GM12878 (cell line): ENCODE results near the gene POM121L12. TPM values are rescaled to one million over a fixed set of nuclear protein-coding genes. Genes with fewer than 3 reads are reported as not detected.

Source experiments
- ATAC-seq: fragments of 200-7000 bp; cut with Tn5 transposase; 3 replicates; pipeline ENCODE4 v1.9.1; 2020; ENCODE audit warnings: mild to moderate bottlenecking, moderate library complexity
- Bru-seq: library from RNA; stranded (reverse); fragments of 400-500 nt; gene quantifications from one replicate; lab custom pipeline; 2021; lab: Mats Ljungman, UMichigan
- BruChase-seq, 2 experiments: library from RNA; stranded (reverse); fragments of 400-500 nt; gene quantifications; one replicate each; lab custom pipeline; 2021; lab: Mats Ljungman, UMichigan
- BruUV-seq: library from RNA; stranded (reverse); fragments of 400-500 nt; replicated peaks from 2 replicates; lab custom pipeline; 2021; lab: Mats Ljungman, UMichigan
- CTCF ChIA-PET: fragments of 300-600 bp; sonication (Branson Sonifier 250); formaldehyde crosslinking; extraction: SDS; loops from one replicate; lab custom pipeline; 2021; ENCODE audit warnings: inconsistent platforms; lab: Yijun Ruan, JAX
- POLR2A ChIA-PET: fragments of 350-600 bp; formaldehyde crosslinking; extraction: SDS; loops from one replicate; lab custom pipeline; 2021; ENCODE audit warnings: inconsistent platforms; lab: Charles Lee
- RAD21 ChIA-PET: fragments of 300-600 bp; sonication (Branson Sonifier 250); formaldehyde crosslinking; loops from one replicate; lab custom pipeline; 2023; ENCODE audit warnings: antibody characterized with exemption; ENCODE audit not compliant: unreplicated experiment; lab: Charles Lee
- SMC1A ChIA-PET: fragments of 300-600 bp; sonication (Branson Sonifier 250); formaldehyde crosslinking; loops from one replicate; lab custom pipeline; 2023; ENCODE audit not compliant: unreplicated experiment, uncharacterized antibody; lab: Charles Lee
- DNase-seq: peaks from one replicate; pipeline ENCODE4 v3.0.0-alpha.2; 2011; ENCODE audit warnings: low read depth, low spot score
- FAIRE-seq: peaks from 3 replicates; lab custom pipeline; 2011; peaks lifted over from hg19 to GRCh38; lab: Jason Lieb, UNC
- H2AFZ ChIP-seq: 2 replicates; pipeline ENCODE4 v1.6.0; 2011; ENCODE audit warnings: low read depth, low read length, control low read depth; ENCODE audit not compliant: control insufficient read depth
- H3K27ac ChIP-seq: 2 replicates; pipeline ENCODE4 v1.5.1; 2011; ENCODE audit warnings: control low read depth; ENCODE audit not compliant: control insufficient read depth, insufficient read depth
- H3K27me3 ChIP-seq, 2 experiments: replicated peaks in 1 of 2; 2 replicates each; pipeline versions ENCODE4 v1.6.0 to v1.6.1; 2011; ENCODE audit warnings: low read length in 1 of 2; ENCODE audit not compliant: control insufficient read depth in 2 of 2, insufficient read depth in 2 of 2
- H3K36me3 ChIP-seq, 2 experiments: 2 replicates each; pipeline ENCODE4 v1.5.1; 2011; ENCODE audit warnings: low read length in 1 of 2; ENCODE audit not compliant: control insufficient read depth in 2 of 2, insufficient read depth in 2 of 2
- H3K4me1 ChIP-seq: 2 replicates; pipeline ENCODE4 v1.6.1; 2011; ENCODE audit warnings: mild to moderate bottlenecking, low read length, moderate library complexity, mixed read lengths; ENCODE audit not compliant: control insufficient read depth, insufficient read depth
- H3K4me2 ChIP-seq: 2 replicates; pipeline ENCODE4 v1.6.0; 2011; ENCODE audit warnings: control low read depth; ENCODE audit not compliant: control insufficient read depth, insufficient read depth
- H3K4me3 ChIP-seq: fragments of 200-600 bp; sonication (generic); 2 replicates; pipeline ENCODE4 v1.5.1; 2016
- H3K79me2 ChIP-seq: 2 replicates; pipeline ENCODE4 v1.6.0; 2011; ENCODE audit warnings: low read length; ENCODE audit not compliant: control insufficient read depth, insufficient read depth
- H3K9ac ChIP-seq: 2 replicates; pipeline ENCODE4 v1.8.0; 2011; ENCODE audit warnings: low read length, control low read depth, mixed read lengths; ENCODE audit not compliant: control insufficient read depth, insufficient read depth
- H3K9me3 ChIP-seq: replicated peaks from 3 replicates; pipeline ENCODE4 v1.5.1; 2011; ENCODE audit warnings: mild to moderate bottlenecking, low read length; ENCODE audit not compliant: control insufficient read depth, insufficient read depth
- H4K20me1 ChIP-seq: 2 replicates; pipeline ENCODE4 v1.6.0; 2011; ENCODE audit not compliant: control insufficient read depth, insufficient read depth
- ESRRA ChIP-seq: IDR thresholded peaks from 2 replicates; pipeline ENCODE4 v1.6.1; 2012; ENCODE audit warnings: mild to moderate bottlenecking, low read length, improper control_type of control experiment
- KDM1A ChIP-seq: fragments of 200-600 bp; sonication (generic); IDR thresholded peaks from 2 replicates; pipeline ENCODE4 v1.6.1; 2016; ENCODE audit warnings: borderline replicate concordance
- NR2C1 ChIP-seq: fragments of 450-650 bp; IDR thresholded peaks from 2 replicates; pipeline ENCODE4 v1.6.1; 2017; ENCODE audit warnings: antibody characterized with exemption, mild to moderate bottlenecking, moderate library complexity
- NR2F1 ChIP-seq: fragments of 450-650 bp; conservative IDR thresholded peaks from 2 replicates; pipeline ENCODE4 v1.6.1; 2017; ENCODE audit warnings: mild to moderate bottlenecking
- SIX5 ChIP-seq: IDR thresholded peaks from 2 replicates; pipeline ENCODE4 v1.6.1; 2011; ENCODE audit warnings: mild to moderate bottlenecking, low read depth, low read length, moderate library complexity; ENCODE audit not compliant: severe bottlenecking
- WRNIP1 ChIP-seq: IDR thresholded peaks from 2 replicates; pipeline ENCODE4 v1.6.1; 2011; ENCODE audit warnings: low read depth, low read length, improper control_type of control experiment, borderline replicate concordance
- YY1 ChIP-seq: IDR thresholded peaks from 2 replicates; pipeline ENCODE4 v1.6.1; 2011; ENCODE audit warnings: low read depth, mild to moderate bottlenecking, low read length
- WGBS: methylation state at CpG from one replicate; pipeline ENCODE4 v1.1.6; 2016; ENCODE audit warnings: low lambda C conversion rate; ENCODE audit not compliant: insufficient replicate concordance, insufficient coverage; ENCODE audit errors: missing lambda C conversion rate; 5-methylcytosine and 5-hydroxymethylcytosine counted together
- in situ Hi-C: fragments of 300-500 bp; cut with MboI; formaldehyde crosslinking; loops from 9 replicates; pipeline ENCODE4 v1.14.3; 2018; ENCODE audit warnings: mixed read lengths
- intact Hi-C: fragments of 100-400 bp; cut with micrococcal nuclease; formaldehyde crosslinking; loops from one replicate; pipeline ENCODE4 v1.14.2; 2022; ENCODE audit not compliant: unreplicated experiment
- long read RNA-seq, 2 experiments: library from polyadenylated mRNA; unstranded; transcript quantifications; one replicate each; pipeline ENCODE4 v2.0.0, GENCODE V29; 2019 to 2020
- polyA minus RNA-seq, 3 experiments: library from RNA; depleted of rRNA, polyadenylated mRNA; stranded (reverse); fragments of >200 nt; gene quantifications; 2 replicates each; pipeline ENCODE4 v1.2.3, GENCODE V29; 2011
- polyA plus RNA-seq, 11 experiments: library from polyadenylated mRNA; depleted of rRNA in 4 of 11; unstranded in 6 of 11; stranded (reverse) in 5 of 11; fragments of >200 nt; fragmentation: Nextera tagmentation in 4 of 11; fragmentation: Illumina TruSeq in 1 of 11; extraction: Ambion mirVana in 4 of 11; extraction: Trizol in 1 of 11; gene quantifications; 1 replicate in 1 of 11; 2 replicates in 10 of 11; pipeline versions ENCODE4 v1.2.1 to v1.2.3, GENCODE V29; 2011 to 2016; ENCODE audit warnings: inconsistent platforms in 2 of 11, missing spikeins in 2 of 11, low read depth in 1 of 11
- total RNA-seq, 4 experiments: library from RNA; depleted of rRNA in 3 of 4; stranded (reverse); fragments of >200 nt in 3 of 4; fragmentation: Illumina TruSeq in 1 of 4; extraction: Trizol in 1 of 4; gene quantifications; 2 replicates each; pipeline versions ENCODE4 v1.2.1 to v1.2.3, GENCODE V29; 2013 to 2021
- TF ChIP-seq, protein P1 (sequence below): fragments of 450-650 bp; IDR thresholded peaks from 2 replicates; pipeline ENCODE4 v1.6.1; 2016; ENCODE audit warnings: mild to moderate bottlenecking, moderate library complexity, borderline replicate concordance

The POM121L12 gene
- total RNA-seq (2013; cell fraction: nucleolus; rRNA removed), result not detected in 2 replicates
- total RNA-seq (2014; rRNA removed), result not detected in 2 replicates
- not detected in 2 replicates for total RNA-seq (2014; rRNA removed; fragmentation: Illumina TruSeq; extraction: Trizol)
- total RNA-seq (2021), result not detected in 2 replicates
- polyA plus RNA-seq (2011; ENCODE audit: low read depth), result not detected
- polyA plus RNA-seq (2011; rRNA removed), result not detected in 2 replicates
- polyA plus RNA-seq (2011; cell fraction: cytosol; rRNA removed), result not detected in 2 replicates
- polyA plus RNA-seq (2011; cell fraction: nucleus; rRNA removed), result not detected in 2 replicates
- not detected in 2 replicates for polyA plus RNA-seq (2012)
- polyA plus RNA-seq (2014; fragmentation: Illumina TruSeq; extraction: Trizol), result not detected in 2 replicates
- polyA plus RNA-seq (2014; fragmentation: Nextera tagmentation; extraction: Ambion mirVana), result not detected
- not detected in 2 replicates for polyA plus RNA-seq (2014; rRNA removed)
- not detected for polyA plus RNA-seq (2016; fragmentation: Nextera tagmentation; extraction: Ambion mirVana)
- not detected in 2 replicates for polyA minus RNA-seq (2011; rRNA and poly(A)+ RNA removed)
- polyA minus RNA-seq (2011; cell fraction: cytosol; rRNA and poly(A)+ RNA removed), result not detected in 2 replicates
- polyA minus RNA-seq (2011; cell fraction: nucleus; rRNA and poly(A)+ RNA removed), result not detected in 2 replicates
- not detected for Bru-seq, nascent RNA
- not detected for BruChase-seq, experiment 1, labeled RNA remaining after a 6-hour chase
- BruChase-seq, experiment 2, labeled RNA remaining after a 2-hour chase, result not detected
- long read RNA-seq, experiment 1, result 0 reads
- long read RNA-seq, experiment 2, result 0 reads

DNA sequence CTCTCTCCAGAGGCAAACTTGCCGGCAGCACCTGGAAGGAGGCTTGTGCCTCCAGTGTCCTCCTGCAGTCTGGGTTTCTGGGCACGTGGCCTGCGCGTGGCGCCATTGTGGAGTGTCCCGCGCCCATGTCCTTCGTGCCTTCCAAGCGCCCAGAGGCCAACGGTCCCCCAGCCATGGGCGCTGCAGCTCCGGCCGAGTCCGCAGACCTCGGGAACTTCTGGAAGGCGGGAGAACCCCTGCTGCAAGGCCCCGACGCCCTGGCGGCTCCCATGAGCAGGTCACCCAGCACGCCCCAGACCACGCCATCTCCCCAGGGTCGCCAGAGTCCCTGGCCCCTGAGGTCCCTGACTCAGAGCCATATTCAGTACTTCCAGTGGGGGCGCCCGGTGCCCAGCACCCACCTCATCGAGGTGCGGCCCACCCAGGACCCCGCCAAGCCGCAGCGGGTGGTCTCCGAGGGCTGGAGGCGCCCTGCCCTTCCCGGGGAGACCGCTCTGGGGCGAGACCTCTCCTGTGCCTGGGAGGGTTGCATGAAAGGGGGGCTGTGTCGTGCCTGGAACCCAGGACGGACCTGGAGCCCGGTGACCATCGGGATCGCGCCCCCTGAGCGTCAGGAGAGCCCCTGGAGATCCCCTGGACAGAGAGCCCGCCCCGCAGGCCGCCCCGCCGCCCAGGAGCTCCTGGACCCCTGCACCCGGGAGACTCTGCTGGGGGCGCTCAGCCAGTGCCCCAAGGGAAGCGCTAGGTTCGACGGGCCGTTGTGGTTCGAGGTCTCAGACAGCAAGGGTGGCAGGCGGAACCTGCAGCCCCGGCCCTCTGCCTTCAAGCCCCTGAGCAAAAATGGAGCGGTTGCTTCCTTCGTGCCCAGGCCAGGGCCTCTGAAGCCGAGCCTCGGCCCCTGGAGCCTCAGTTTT lies at the start of gene POM121L12:
TSS of gene POM121L12 (plus strand) at position 135 of the 914 bp plus-strand sequence. CDS start at position 174, 39 bp downstream.
- TF ChIP-seq WRNIP1, result no peak
- no peak for TF ChIP-seq ESRRA
- ChIA-PET POLR2A (no interaction called here), CTCF (no interaction called here), RAD21 (no interaction called here), SMC1A (no interaction called here)
- no TSS peak for BruUV-seq
- ATAC-seq, result no peak
- Histone ChIP-seq H3K79me2 (no peaks in the 10 kb centered on the region), H4K20me1 (no peaks in the 10 kb centered on the region), H3K36me3 (no peaks in the 10 kb centered on the region), H3K27ac (no peak within 1 kb of the TSS), H3K4me3 (no peak within 1 kb of the TSS), H3K4me2 (no peak within 1 kb of the TSS), H3K9me3 (no peaks in the 10 kb centered on the region; the same call in 2 of the 3 replicates), H3K9ac (no peak within 1 kb of the TSS), H3K4me1 (no peaks in the 10 kb centered on the region), H3K27me3 (no peaks in the 10 kb centered on the region), H2AFZ (no peak within 1 kb of the TSS)
- 52% methylated on average over 50 of the region's 59 CpGs for WGBS
- DNase-seq, result no peak
- intact Hi-C loops (no loop called here), in situ Hi-C loops (no loop called here)
- FAIRE-seq, result no peak

DNA sequence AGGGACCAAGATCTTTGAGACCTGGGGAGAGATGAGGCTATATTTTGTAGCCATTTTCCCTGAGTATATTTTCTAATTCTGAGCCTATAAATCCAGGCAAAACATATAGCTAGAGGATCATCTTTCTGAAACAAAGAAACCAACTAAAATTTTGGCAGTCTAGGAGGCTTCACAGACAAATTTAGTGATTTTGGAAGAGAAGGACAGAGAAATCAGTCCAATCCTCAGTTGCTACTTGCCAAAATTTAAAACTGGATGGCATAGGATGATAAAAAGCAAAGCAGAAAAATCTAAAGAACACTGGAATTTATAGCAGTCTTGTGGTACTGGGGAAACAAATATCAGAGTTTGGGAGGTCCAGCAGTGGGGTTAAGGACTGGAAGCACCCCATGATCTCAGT lies 43.4 kb upstream of the POM121L12 start:
- no peak overlapping the region for H3K4me2 ChIP-seq
- TF ChIP-seq, protein P1, sequence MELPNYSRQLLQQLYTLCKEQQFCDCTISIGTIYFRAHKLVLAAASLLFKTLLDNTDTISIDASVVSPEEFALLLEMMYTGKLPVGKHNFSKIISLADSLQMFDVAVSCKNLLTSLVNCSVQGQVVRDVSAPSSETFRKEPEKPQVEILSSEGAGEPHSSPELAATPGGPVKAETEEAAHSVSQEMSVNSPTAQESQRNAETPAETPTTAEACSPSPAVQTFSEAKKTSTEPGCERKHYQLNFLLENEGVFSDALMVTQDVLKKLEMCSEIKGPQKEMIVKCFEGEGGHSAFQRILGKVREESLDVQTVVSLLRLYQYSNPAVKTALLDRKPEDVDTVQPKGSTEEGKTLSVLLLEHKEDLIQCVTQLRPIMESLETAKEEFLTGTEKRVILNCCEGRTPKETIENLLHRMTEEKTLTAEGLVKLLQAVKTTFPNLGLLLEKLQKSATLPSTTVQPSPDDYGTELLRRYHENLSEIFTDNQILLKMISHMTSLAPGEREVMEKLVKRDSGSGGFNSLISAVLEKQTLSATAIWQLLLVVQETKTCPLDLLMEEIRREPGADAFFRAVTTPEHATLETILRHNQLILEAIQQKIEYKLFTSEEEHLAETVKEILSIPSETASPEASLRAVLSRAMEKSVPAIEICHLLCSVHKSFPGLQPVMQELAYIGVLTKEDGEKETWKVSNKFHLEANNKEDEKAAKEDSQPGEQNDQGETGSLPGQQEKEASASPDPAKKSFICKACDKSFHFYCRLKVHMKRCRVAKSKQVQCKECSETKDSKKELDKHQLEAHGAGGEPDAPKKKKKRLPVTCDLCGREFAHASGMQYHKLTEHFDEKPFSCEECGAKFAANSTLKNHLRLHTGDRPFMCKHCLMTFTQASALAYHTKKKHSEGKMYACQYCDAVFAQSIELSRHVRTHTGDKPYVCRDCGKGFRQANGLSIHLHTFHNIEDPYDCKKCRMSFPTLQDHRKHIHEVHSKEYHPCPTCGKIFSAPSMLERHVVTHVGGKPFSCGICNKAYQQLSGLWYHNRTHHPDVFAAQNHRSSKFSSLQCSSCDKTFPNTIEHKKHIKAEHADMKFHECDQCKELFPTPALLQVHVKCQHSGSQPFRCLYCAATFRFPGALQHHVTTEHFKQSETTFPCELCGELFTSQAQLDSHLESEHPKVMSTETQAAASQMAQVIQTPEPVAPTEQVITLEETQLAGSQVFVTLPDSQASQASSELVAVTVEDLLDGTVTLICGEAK, result no peak
- TF ChIP-seq KDM1A (no peak), NR2F1 (no peak), NR2C1 (no peak), YY1 (no peak), SIX5 (no peak)

More for the DNA sequence above, 43.4 kb upstream of the POM121L12 start:
- DNase-seq, result no peak
- in situ Hi-C loops (no loop called here), intact Hi-C loops (no loop called here)
- H4K20me1 ChIP-seq, result no peaks in the 10 kb centered on the region
- no TSS peak for BruUV-seq
- no peaks in the 10 kb centered on the region for H3K9me3 ChIP-seq
- FAIRE-seq, result no peak
- H3K4me3 ChIP-seq, result no peak overlapping the region
- H3K4me1 ChIP-seq, result no peaks in the 10 kb centered on the region
- H3K79me2 ChIP-seq, result no peaks in the 10 kb centered on the region
- ATAC-seq, result no peak
- ChIA-PET SMC1A (no interaction called here), CTCF (no interaction called here), POLR2A (no interaction called here), RAD21 (no interaction called here)
- no peak overlapping the region for H2AFZ ChIP-seq
- no peak overlapping the region for H3K9ac ChIP-seq
- no peaks in the 10 kb centered on the region for H3K36me3 ChIP-seq
- H3K27me3 ChIP-seq, result no peaks in the 10 kb centered on the region
- H3K27ac ChIP-seq, result no peak overlapping the region
